Activated naive CD8-positive, alpha-beta T cell treated with anti-CD3 and anti-CD28 coated beads, Interleukin-2, amount 50 U/mL, for 16 hours (primary cell): Measurements from ENCODE around the gene SLC6A18.

Experiments used
- DNase-seq: peaks from one replicate; pipeline ENCODE4 v3.0.0-alpha.2; 2020; ENCODE audit warnings: low read depth, low spot score

Gene SLC6A18

GRCh38 chr5:1203311-1203967 is 21.7 kb upstream of the SLC6A18 start:
- DNase-seq = no peak

GRCh38 chr5:1203968-1204692 is 21.1 kb upstream of the SLC6A18 start:
- no peak for DNase-seq

GRCh38 chr5:1204693-1205242 is 20.4 kb upstream of the SLC6A18 start:
- DNase-seq = no peak

GRCh38 chr5:1205255-1206180 is 19.7 kb upstream of the SLC6A18 start:
- no peak for DNase-seq

- DNase-seq = no peak
These were observed 18.4 kb upstream of the SLC6A18 start for GRCh38 chr5:1206521-1207412.

- no peak for DNase-seq
These were observed 17.6 kb upstream of the SLC6A18 start for GRCh38 chr5:1207555-1207954.

GRCh38 chr5:1208221-1208742 is 16.9 kb upstream of the SLC6A18 start:
- DNase-seq = no peak

GRCh38 chr5:1208743-1209488 is 16.3 kb upstream of the SLC6A18 start:
- no peak for DNase-seq

- DNase-seq = no peak
These were observed 15.7 kb upstream of the SLC6A18 start for GRCh38 chr5:1209489-1209852.

GRCh38 chr5:1209896-1210776 is 15.0 kb upstream of the SLC6A18 start:
- DNase-seq = no peak

GRCh38 chr5:1210832-1211251 is 14.3 kb upstream of the SLC6A18 start:
- DNase-seq = no peak

GRCh38 chr5:1211701-1212100 is 13.5 kb upstream of the SLC6A18 start:
- DNase-seq = no peak

- DNase-seq = no peak
These were observed 12.9 kb upstream of the SLC6A18 start for GRCh38 chr5:1212271-1212670.

- DNase-seq = no peak
These were observed 12.3 kb upstream of the SLC6A18 start for GRCh38 chr5:1212881-1213280.

GRCh38 chr5:1213508-1214162 is 11.5 kb upstream of the SLC6A18 start:
- no peak for DNase-seq

GRCh38 chr5:1214163-1214935 is 10.8 kb upstream of the SLC6A18 start:
- DNase-seq = no peak

GRCh38 chr5:1214936-1215220 is 10.3 kb upstream of the SLC6A18 start:
- no peak for DNase-seq
